Activated naive CD4-positive, alpha-beta T cell treated with anti-CD3 and anti-CD28 coated beads, Interleukin-2, amount 50 U/mL, for 72 hours (primary cell): ENCODE measurements around the gene PRSS38. TPM values are rescaled to one million over a fixed set of nuclear protein-coding genes. Genes with fewer than 3 reads are reported as not detected.
A peak's percentile ranks its signal among the peaks of the same experiment; 100 is the strongest.

ENCODE experiments used
- ATAC-seq, 2 donors: fragments of 150-1000 bp; cut with Tn5 transposase; 2 replicates each; pipeline ENCODE4 v1.10.0; 2021; ENCODE audit warnings: mild to moderate bottlenecking in 2 of 2, moderate library complexity in 2 of 2
- DNase-seq, 2 donors: peaks; one replicate each; pipeline ENCODE4 v3.0.0; 2021 to 2022; ENCODE audit warnings: low spot score in 2 of 2
- H3K27ac Mint-ChIP-seq, 2 donors: one replicate each; pipeline ENCODE4 v1.8.0; 2022; ENCODE audit warnings: mild to moderate bottlenecking in 2 of 2, mixed read lengths in 2 of 2
- H3K36me3 Mint-ChIP-seq, 2 donors: one replicate each; pipeline ENCODE4 v1.8.0; 2022; ENCODE audit warnings: mixed read lengths in 2 of 2
- H3K9me3 Mint-ChIP-seq, 2 donors: one replicate each; pipeline ENCODE4 v1.8.0; 2022; ENCODE audit warnings: mixed read lengths in 2 of 2
- total RNA-seq, 2 donors: library from RNA; stranded (reverse); gene quantifications; one replicate each; pipeline ENCODE4 v1.2.3, GENCODE V29; 2022

The PRSS38 gene
- not detected for total RNA-seq

GRCh38 chr1:227815468-227816409, at the start of gene PRSS38:
TSS of gene PRSS38 (plus strand) at chr1:227815675. CDS start at chr1:227815717, 42 bp downstream.
- Mint-ChIP-seq H3K36me3 (peaks cover 22 to 24% of the 10 kb centered on the region in 2 donors), H3K27ac (no peak within 1 kb of the TSS), H3K9me3 (peaks cover 17 to 21% of the 10 kb centered on the region in 2 donors)
- DNase-seq (no peak), ATAC-seq (no peak)

- Mint-ChIP-seq H3K27ac (peak overlapping the region; percentile 44 to 59), H3K36me3 (peaks cover 7 to 21% of the 10 kb centered on the region in 2 donors), H3K9me3 (no peaks in the 10 kb centered on the region)
- ATAC-seq (peak; percentile 86 to 94), DNase-seq (peak; percentile 68 to 89)
Measured at GRCh38 chr1:227766015-227766634, 49.4 kb upstream of the PRSS38 start.

GRCh38 chr1:227766653-227767277, 48.7 kb upstream of the PRSS38 start:
- H3K9me3 Mint-ChIP-seq: no peaks in the 10 kb centered on the region
- DNase-seq (no peak), ATAC-seq (no peak)
- H3K36me3 Mint-ChIP-seq: peaks cover under 1 to 21% of the 10 kb centered on the region in 2 donors
- peak overlapping the region; percentile 44 to 59 for H3K27ac Mint-ChIP-seq

GRCh38 chr1:227767401-227768124, 47.9 kb upstream of the PRSS38 start:
- no peak overlapping the region for H3K27ac Mint-ChIP-seq
- H3K36me3 Mint-ChIP-seq: peaks cover 0 to 21% of the 10 kb centered on the region in 2 donors
- ATAC-seq (no peak), DNase-seq (no peak)
- no peaks in the 10 kb centered on the region for H3K9me3 Mint-ChIP-seq

GRCh38 chr1:227768125-227768439, 47.4 kb upstream of the PRSS38 start:
- no peak for DNase-seq
- Mint-ChIP-seq H3K27ac (no peak overlapping the region), H3K9me3 (no peaks in the 10 kb centered on the region), H3K36me3 (peaks cover 0 to 21% of the 10 kb centered on the region in 2 donors)
- ATAC-seq: no peak

- Mint-ChIP-seq H3K36me3 (peaks cover 0 to 21% of the 10 kb centered on the region in 2 donors), H3K27ac (peak overlapping the region in 1 of 2 donors; percentile 24), H3K9me3 (no peaks in the 10 kb centered on the region)
- no peak for DNase-seq
- ATAC-seq: no peak
Measured at GRCh38 chr1:227768640-227769039, 46.8 kb upstream of the PRSS38 start.

- Mint-ChIP-seq H3K36me3 (peaks cover 0 to 21% of the 10 kb centered on the region in 2 donors), H3K27ac (peak overlapping the region in 1 of 2 donors; percentile 29), H3K9me3 (no peaks in the 10 kb centered on the region)
- ATAC-seq (no peak), DNase-seq (no peak)
Measured at GRCh38 chr1:227769047-227769935, 46.2 kb upstream of the PRSS38 start.

GRCh38 chr1:227769936-227770494, 45.5 kb upstream of the PRSS38 start:
- Mint-ChIP-seq H3K9me3 (no peaks in the 10 kb centered on the region), H3K36me3 (peaks cover 0 to 21% of the 10 kb centered on the region in 2 donors), H3K27ac (no peak overlapping the region)
- no peak for DNase-seq
- no peak for ATAC-seq

- H3K9me3 Mint-ChIP-seq: no peaks in the 10 kb centered on the region
- DNase-seq (no peak), ATAC-seq (no peak)
- H3K36me3 Mint-ChIP-seq: peaks cover 0 to 21% of the 10 kb centered on the region in 2 donors
- H3K27ac Mint-ChIP-seq: no peak overlapping the region
Measured at GRCh38 chr1:227770812-227771211, 44.7 kb upstream of the PRSS38 start.

- ATAC-seq: no peak
Measured at GRCh38 chr1:227771326-227771725, 44.1 kb upstream of the PRSS38 start.

GRCh38 chr1:227771771-227772170, 43.7 kb upstream of the PRSS38 start:
- H3K9me3 Mint-ChIP-seq: no peaks in the 10 kb centered on the region
- no peak for DNase-seq
- no peak overlapping the region for H3K27ac Mint-ChIP-seq
- no peak for ATAC-seq
- H3K36me3 Mint-ChIP-seq: peaks cover 0 to 21% of the 10 kb centered on the region in 2 donors

More at GRCh38 chr1:227771326-227771725, 44.1 kb upstream of the PRSS38 start:
- Mint-ChIP-seq H3K36me3 (peaks cover 0 to 21% of the 10 kb centered on the region in 2 donors), H3K9me3 (no peaks in the 10 kb centered on the region), H3K27ac (no peak overlapping the region)
- DNase-seq: no peak

- Mint-ChIP-seq H3K36me3 (peaks cover 0 to 6% of the 10 kb centered on the region in 2 donors), H3K27ac (no peak overlapping the region), H3K9me3 (no peaks in the 10 kb centered on the region)
- ATAC-seq (no peak), DNase-seq (no peak)
Measured at GRCh38 chr1:227773558-227773957, 41.9 kb upstream of the PRSS38 start.

- Mint-ChIP-seq H3K27ac (peak overlapping the region; percentile 4 to 33), H3K9me3 (no peaks in the 10 kb centered on the region), H3K36me3 (no peaks in the 10 kb centered on the region)
- peak; percentile 84 to 91 for ATAC-seq
- no peak for DNase-seq
Measured at GRCh38 chr1:227774051-227774731, 41.3 kb upstream of the PRSS38 start.

GRCh38 chr1:227774821-227775661, 40.4 kb upstream of the PRSS38 start:
- no peaks in the 10 kb centered on the region for H3K9me3 Mint-ChIP-seq
- no peak for DNase-seq
- no peak for ATAC-seq
- H3K27ac Mint-ChIP-seq: no peak overlapping the region
- no peaks in the 10 kb centered on the region for H3K36me3 Mint-ChIP-seq
